Prostate gland (tissue), 2 donors: ENCODE results near the gene TRIM15. TPM values are rescaled to one million over a fixed set of nuclear protein-coding genes. Genes with fewer than 3 reads are reported as not detected.

Experiments
- DNase-seq: peaks from one replicate; pipeline ENCODE4 v3.0.0-alpha.2; 2019; ENCODE audit warnings: low spot score
- H3K27ac ChIP-seq, 2 donors: fragments of 200-600 bp; sonication (generic); 2 replicates each; pipeline ENCODE4 v1.5.1; 2017 to 2019
- H3K27me3 ChIP-seq: fragments of 200-600 bp; sonication (generic); replicated peaks from 2 replicates; pipeline ENCODE4 v1.5.1; 2019; ENCODE audit not compliant: insufficient read depth
- H3K36me3 ChIP-seq, 2 donors: fragments of 200-600 bp; sonication (generic); 1 replicate in 1 of 2; 2 replicates in 1 of 2; pipeline versions ENCODE4 v1.5.1 to v1.8.1; 2017 to 2019
- H3K4me1 ChIP-seq: fragments of 200-600 bp; sonication (generic); replicated peaks from 2 replicates; pipeline ENCODE4 v1.5.1; 2019
- H3K4me3 ChIP-seq, 2 donors: fragments of 200-600 bp; sonication (generic); 2 replicates each; pipeline ENCODE4 v1.5.1; 2017 to 2019
- H3K9me3 ChIP-seq: fragments of 200-600 bp; sonication (generic); 2 replicates; pipeline ENCODE4 v1.5.1; 2017
- CTCF ChIP-seq, 4 experiments: fragments of 200-600 bp in 2 of 4; fragments of 450-650 bp in 2 of 4; sonication (generic) in 2 of 4; IDR thresholded peaks; 1 replicate in 3 of 4; 2 replicates in 1 of 4; pipeline ENCODE4 v1.5.1; 2016 to 2019; ENCODE audit warnings: antibody characterized with exemption in 4 of 4, mild to moderate bottlenecking in 2 of 4, moderate library complexity in 2 of 4
- POLR2A ChIP-seq: fragments of 450-650 bp; IDR thresholded peaks from one replicate; pipeline ENCODE4 v1.6.1; 2016; ENCODE audit warnings: antibody characterized with exemption, mild to moderate bottlenecking
- POLR2AphosphoS5 ChIP-seq: sonication (generic); formaldehyde crosslinking; IDR thresholded peaks from one replicate; pipeline ENCODE4 v1.6.1; 2017; ENCODE audit warnings: antibody characterized with exemption
- WGBS: methylation state at CpG from one replicate; pipeline ENCODE4 v1.1.5; 2018; 5-methylcytosine and 5-hydroxymethylcytosine counted together
- intact Hi-C: fragments of 100-400 bp; cut with DNase I; formaldehyde crosslinking; loops from one replicate; pipeline ENCODE4 v1.14.2; 2022
- total RNA-seq, 2 donors: library from RNA; depleted of rRNA; stranded (reverse); fragments of >200 nt; gene quantifications; one replicate each; pipeline ENCODE4 v1.1.0, GENCODE V29; 2016

TRIM15 gene
- total RNA-seq, 2 donors from 2014 or later: not detected

DNA sequence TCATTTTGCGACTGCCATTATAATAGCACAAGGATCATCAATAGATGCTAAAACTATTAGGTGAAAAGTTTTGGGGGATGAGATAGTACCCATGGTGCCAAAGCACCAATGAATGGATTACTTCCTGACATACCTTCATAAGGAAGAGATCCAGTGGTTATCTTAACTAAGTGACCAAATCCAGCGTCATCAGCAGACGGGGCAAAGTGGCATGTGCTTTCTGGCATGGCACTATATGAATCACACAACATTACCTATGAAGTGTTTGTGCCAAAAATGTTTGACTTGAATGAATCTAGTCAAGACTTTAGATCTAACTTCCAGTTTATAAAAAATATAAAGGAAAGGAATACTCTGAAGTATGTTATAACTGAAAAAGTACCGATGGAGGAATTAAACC lies 39.0 kb downstream of the TRIM15 start:
- Histone ChIP-seq H3K4me1 (peaks cover 13% of the 10 kb centered on the region), H3K27me3 (no peaks in the 10 kb centered on the region), H3K9me3 (no peaks in the 10 kb centered on the region), H3K4me3 (no peak overlapping the region), H3K36me3 (peaks cover 8 to 10% of the 10 kb centered on the region in 2 donors), H3K27ac (no peak overlapping the region)
- no peak for DNase-seq
- 96% methylated on average over 4 of the region's 4 CpGs for WGBS
- TF ChIP-seq CTCF (IDR thresholded peaks at IDR 0.05): no peak
- TF ChIP-seq POLR2AphosphoS5: no peak
- TF ChIP-seq POLR2A: no peak
- intact Hi-C loops: no loop called here

DNA sequence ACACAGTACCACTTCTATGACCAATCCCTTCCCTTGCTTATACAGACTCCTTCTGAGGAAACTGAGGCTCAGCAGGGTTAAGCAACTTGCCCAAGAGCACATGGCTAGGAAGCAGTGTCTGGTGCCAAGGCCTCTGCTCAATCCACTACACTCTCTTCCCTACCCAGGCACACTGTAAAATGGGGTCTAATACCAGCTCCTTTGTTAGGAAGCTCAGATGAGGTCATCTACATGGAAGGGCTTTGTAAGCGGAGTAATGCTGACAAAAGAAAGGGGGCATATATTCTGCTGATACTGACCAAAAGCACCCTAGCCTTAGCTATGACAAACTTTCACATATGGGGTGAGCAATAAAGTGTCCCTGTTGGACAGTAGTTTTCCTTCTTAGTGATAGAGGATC lies 40.8 kb downstream of the TRIM15 start:
- no peaks in the 10 kb centered on the region for H3K9me3 ChIP-seq
- H3K4me3 ChIP-seq: no peak overlapping the region
- intact Hi-C loops: no loop called here
- 86% methylated on average over 1 of the region's 1 CpG for WGBS
- peaks cover 26% of the 10 kb centered on the region for H3K4me1 ChIP-seq
- no peak for DNase-seq
- no peak overlapping the region for H3K27ac ChIP-seq
- TF ChIP-seq CTCF (IDR thresholded peaks at IDR 0.05) (no peak), POLR2AphosphoS5 (no peak), POLR2A (no peak)
- H3K36me3 ChIP-seq: no peaks in the 10 kb centered on the region
- H3K27me3 ChIP-seq: no peaks in the 10 kb centered on the region

GRCh38 chr6:30206152-30206551 lies 42.8 kb downstream of the TRIM15 start:
- WGBS: 81% methylated on average over 7 of the region's 7 CpGs
- Histone ChIP-seq H3K36me3 (no peaks in the 10 kb centered on the region), H3K4me1 (peaks cover 33% of the 10 kb centered on the region), H3K27me3 (no peaks in the 10 kb centered on the region), H3K9me3 (no peaks in the 10 kb centered on the region), H3K27ac (peak overlapping the region in 1 of 2 donors; percentile 65), H3K4me3 (no peak overlapping the region)
- TF ChIP-seq POLR2AphosphoS5 (no peak), CTCF (IDR thresholded peaks at IDR 0.05) (no peak), POLR2A (no peak)
- no peak for DNase-seq
- intact Hi-C loops: no loop called here

GRCh38 chr6:30206799-30207618 lies 43.7 kb downstream of the TRIM15 start:
- no peak overlapping the region for H3K4me3 ChIP-seq
- DNase-seq: peak; percentile 47
- peaks cover 42% of the 10 kb centered on the region for H3K4me1 ChIP-seq
- TF ChIP-seq CTCF (IDR thresholded peaks at IDR 0.05): peak in 1 of 4 experiments; percentile 7
- TF ChIP-seq POLR2A: no peak
- peak; percentile 78 for TF ChIP-seq POLR2AphosphoS5
- intact Hi-C loops: no loop called here
- H3K27ac ChIP-seq: peak overlapping the region; percentile 62 to 65
- no peaks in the 10 kb centered on the region for H3K9me3 ChIP-seq
- no peaks in the 10 kb centered on the region for H3K27me3 ChIP-seq
- 26% methylated on average over 11 of the region's 11 CpGs for WGBS
- no peaks in the 10 kb centered on the region for H3K36me3 ChIP-seq
